SU-DHL-6 (cell line): ENCODE measurements around the gene CYP1B1.

Experiments
- H2AFZ ChIP-seq: fragments of 200-600 bp; sonication (generic); 2 replicates; pipeline ENCODE4 v1.6.1; 2014; ENCODE audit warnings: low read depth, mild to moderate bottlenecking, moderate library complexity, mixed read lengths, antibody characterized with exemption, low read length; ENCODE audit not compliant: severe bottlenecking
- H3F3A ChIP-seq: fragments of 200-600 bp; shearing (Covaris generic); 2 replicates; pipeline ENCODE4 v1.6.0; 2016; ENCODE audit warnings: antibody characterized with exemption, mild to moderate bottlenecking; ENCODE audit not compliant: insufficient read depth
- H3K27ac ChIP-seq: fragments of 200-600 bp; sonication (generic); 2 replicates; pipeline ENCODE4 v1.5.1; 2016; ENCODE audit warnings: low read depth, mild to moderate bottlenecking, low read length, moderate library complexity, mixed read lengths
- H3K27me3 ChIP-seq: fragments of 200-600 bp; sonication (generic), shearing (Covaris generic); 2 replicates; pipeline ENCODE4 v1.6.0; 2014; ENCODE audit warnings: mild to moderate bottlenecking, low read length
- H3K36me3 ChIP-seq: fragments of 200-600 bp; sonication (generic); 2 replicates; pipeline ENCODE4 v1.6.1; 2014; ENCODE audit warnings: mild to moderate bottlenecking, low read length, mixed read lengths
- H3K4me2 ChIP-seq: fragments of 300-600, 200-600 bp; shearing (Covaris generic), sonication (generic); 2 replicates; pipeline ENCODE4 v1.6.0; 2014; ENCODE audit warnings: low read length, low read depth, mild to moderate bottlenecking; ENCODE audit not compliant: poor library complexity, severe bottlenecking
- H3K4me3 ChIP-seq: fragments of 200-600 bp; sonication (generic); 2 replicates; pipeline ENCODE4 v1.5.1; 2014; ENCODE audit warnings: antibody characterized with exemption, low read length, mild to moderate bottlenecking, mixed read lengths; ENCODE audit not compliant: insufficient read depth, poor library complexity, severe bottlenecking
- H3K79me2 ChIP-seq: fragments of 200-600 bp; sonication (generic); 2 replicates; pipeline ENCODE4 v1.6.1; 2014; ENCODE audit warnings: mild to moderate bottlenecking, low read length, moderate library complexity; ENCODE audit not compliant: insufficient read depth
- H3K9ac ChIP-seq: fragments of 200-600 bp; sonication (generic); 2 replicates; pipeline ENCODE4 v1.7.0; 2014; ENCODE audit warnings: mild to moderate bottlenecking, low read length
- H3K9me2 ChIP-seq: fragments of 200-600 bp; sonication (generic); replicated peaks from 2 replicates; pipeline ENCODE4 v1.6.1; 2014; ENCODE audit warnings: low read length; ENCODE audit not compliant: insufficient read depth
- H3K9me3 ChIP-seq: fragments of 200-600 bp; sonication (generic); 2 replicates; pipeline ENCODE4 v1.6.1; 2014; ENCODE audit warnings: low read length, mixed read lengths; ENCODE audit not compliant: insufficient read depth
- H4K20me1 ChIP-seq: fragments of 200-600 bp; sonication (generic); 2 replicates; pipeline ENCODE4 v1.6.1; 2014; ENCODE audit warnings: low read depth, mild to moderate bottlenecking, antibody characterized with exemption, low read length, moderate library complexity, mixed read lengths
- EZH2phosphoT487 ChIP-seq: fragments of 200-600 bp; sonication (generic), shearing (Covaris generic); conservative IDR thresholded peaks from 2 replicates; pipeline ENCODE4 v1.6.1; 2018; ENCODE audit warnings: mild to moderate bottlenecking, antibody characterized with exemption, low read length, moderate library complexity, mixed read lengths
- TF ChIP-seq, protein P1 (sequence below): fragments of 200-600 bp; sonication (generic); IDR thresholded peaks from one replicate; pipeline ENCODE4 v1.5.1; 2017; ENCODE audit warnings: antibody characterized with exemption, mild to moderate bottlenecking, low read length, moderate library complexity; ENCODE audit not compliant: insufficient read depth, poor library complexity, severe bottlenecking

Gene CYP1B1

DNA sequence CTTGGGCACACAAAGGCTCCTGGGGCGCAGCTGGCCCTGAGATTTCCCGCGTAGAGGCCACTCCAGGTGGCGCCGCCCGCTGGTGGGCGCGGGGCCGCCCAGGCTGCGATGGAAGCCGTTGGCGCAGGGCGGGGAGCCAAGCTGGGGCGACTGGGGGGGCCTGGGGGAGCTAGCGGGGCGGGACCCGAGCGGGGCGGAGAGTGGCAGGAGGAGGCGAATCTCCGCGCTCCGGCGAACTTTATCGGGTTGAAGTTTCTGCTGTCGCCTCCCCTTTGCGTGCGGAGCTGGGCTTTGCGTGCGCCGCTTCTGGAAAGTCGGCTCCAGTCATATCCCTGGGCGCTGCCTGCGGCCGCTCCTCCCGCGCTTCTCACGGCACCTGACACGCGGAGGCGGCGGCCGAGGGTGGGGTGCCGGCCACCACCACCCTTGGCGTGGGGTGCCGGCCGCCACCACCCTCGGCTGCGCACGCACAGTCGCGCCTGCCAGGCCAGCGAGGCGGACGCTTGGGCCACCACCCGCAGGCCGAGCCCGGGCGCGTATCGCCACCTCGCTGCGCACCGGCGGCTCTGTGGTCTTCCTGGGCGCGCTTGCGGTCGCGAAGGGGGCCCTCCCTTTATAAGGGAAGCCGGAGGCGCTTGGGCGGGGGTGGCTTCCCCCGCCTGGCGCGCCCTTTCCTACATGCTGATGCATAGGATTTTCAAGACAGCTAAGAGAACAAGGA, 919 bp upstream of the CYP1B1 start:
- no peak overlapping the region for H3K9ac ChIP-seq
- H3K36me3 ChIP-seq, result no peaks in the 10 kb centered on the region
- no peaks in the 10 kb centered on the region for H3F3A ChIP-seq
- H3K9me2 ChIP-seq, result no peaks in the 10 kb centered on the region
- H3K4me2 ChIP-seq, result peak overlapping the region; percentile 27
- H3K27ac ChIP-seq, result no peak overlapping the region
- no peak overlapping the region for H3K4me3 ChIP-seq
- no peaks in the 10 kb centered on the region for H3K27me3 ChIP-seq
- no peak overlapping the region for H2AFZ ChIP-seq
- H4K20me1 ChIP-seq, result no peaks in the 10 kb centered on the region
- no peaks in the 10 kb centered on the region for H3K79me2 ChIP-seq
- H3K9me3 ChIP-seq, result no peaks in the 10 kb centered on the region
- TF ChIP-seq, protein P1, sequence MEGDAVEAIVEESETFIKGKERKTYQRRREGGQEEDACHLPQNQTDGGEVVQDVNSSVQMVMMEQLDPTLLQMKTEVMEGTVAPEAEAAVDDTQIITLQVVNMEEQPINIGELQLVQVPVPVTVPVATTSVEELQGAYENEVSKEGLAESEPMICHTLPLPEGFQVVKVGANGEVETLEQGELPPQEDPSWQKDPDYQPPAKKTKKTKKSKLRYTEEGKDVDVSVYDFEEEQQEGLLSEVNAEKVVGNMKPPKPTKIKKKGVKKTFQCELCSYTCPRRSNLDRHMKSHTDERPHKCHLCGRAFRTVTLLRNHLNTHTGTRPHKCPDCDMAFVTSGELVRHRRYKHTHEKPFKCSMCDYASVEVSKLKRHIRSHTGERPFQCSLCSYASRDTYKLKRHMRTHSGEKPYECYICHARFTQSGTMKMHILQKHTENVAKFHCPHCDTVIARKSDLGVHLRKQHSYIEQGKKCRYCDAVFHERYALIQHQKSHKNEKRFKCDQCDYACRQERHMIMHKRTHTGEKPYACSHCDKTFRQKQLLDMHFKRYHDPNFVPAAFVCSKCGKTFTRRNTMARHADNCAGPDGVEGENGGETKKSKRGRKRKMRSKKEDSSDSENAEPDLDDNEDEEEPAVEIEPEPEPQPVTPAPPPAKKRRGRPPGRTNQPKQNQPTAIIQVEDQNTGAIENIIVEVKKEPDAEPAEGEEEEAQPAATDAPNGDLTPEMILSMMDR, result no peak
- no peak for TF ChIP-seq EZH2phosphoT487

DNA sequence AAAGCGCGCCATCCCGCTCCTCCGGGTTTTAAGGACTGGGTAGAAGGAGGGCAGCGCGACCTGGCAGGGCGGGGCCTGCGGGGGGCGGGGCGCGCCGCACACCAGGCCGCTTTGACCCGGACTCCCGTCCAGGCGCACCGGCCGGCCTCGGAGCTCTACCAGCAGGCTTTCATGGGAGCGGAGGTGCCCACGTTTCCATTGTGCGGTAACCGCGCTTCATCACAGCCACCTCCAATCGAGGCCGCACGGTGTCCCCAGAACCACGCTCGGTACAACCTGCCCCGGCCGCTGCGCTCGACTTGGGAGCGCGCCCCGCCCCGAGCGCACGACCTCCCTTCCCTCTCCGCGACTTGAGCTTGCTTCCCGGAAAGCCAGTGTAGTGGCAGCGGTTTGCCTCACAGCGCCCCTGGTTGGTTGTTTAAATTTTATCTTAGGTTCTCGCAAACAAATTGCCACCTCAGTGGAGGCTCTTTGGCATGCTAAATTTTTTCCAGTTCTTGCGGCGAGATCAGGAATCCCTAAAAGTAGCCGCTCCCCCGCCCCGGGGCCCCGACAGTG, 280 bp upstream of the CYP1B1 start:
- no peaks in the 10 kb centered on the region for H3K79me2 ChIP-seq

DNA sequence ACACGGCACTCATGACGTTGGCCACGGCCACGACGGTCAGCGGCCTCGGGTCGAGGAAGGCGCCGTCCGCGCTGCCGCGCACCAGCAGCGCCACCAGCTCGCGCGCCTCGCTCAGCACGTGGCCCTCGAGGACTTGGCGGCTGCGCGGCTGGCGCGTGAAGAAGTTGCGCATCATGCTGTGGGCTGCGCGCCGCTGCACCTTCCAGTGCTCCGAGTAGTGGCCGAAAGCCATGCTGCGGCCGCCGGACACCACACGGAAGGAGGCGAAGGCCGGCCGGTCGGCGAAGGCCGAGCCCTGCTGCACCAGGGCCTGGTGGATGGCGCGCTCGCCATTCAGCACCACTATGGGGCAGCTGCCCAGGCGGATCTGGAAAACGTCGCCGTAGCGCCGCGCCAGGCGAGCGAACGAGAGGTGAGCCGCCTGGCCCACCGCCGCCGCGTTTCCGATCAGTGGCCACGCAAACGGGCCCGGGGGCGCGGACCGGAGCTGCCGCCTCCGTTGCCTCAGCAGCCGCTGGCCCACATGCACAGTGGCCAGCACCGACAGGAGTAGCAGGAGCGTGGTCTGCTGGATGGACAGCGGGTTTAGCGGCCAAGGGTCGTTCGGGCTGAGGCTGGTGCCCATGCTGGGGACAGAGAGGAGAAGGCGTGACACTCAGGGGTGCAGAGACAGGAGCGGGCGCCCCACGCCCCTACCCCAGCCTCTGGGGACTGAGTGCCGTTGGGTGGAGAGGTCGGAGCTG, 1.0 kb downstream of the CYP1B1 start:
- Histone ChIP-seq H3F3A (no peaks in the 10 kb centered on the region), H3K36me3 (no peaks in the 10 kb centered on the region), H3K9ac (no peak overlapping the region), H3K79me2 (no peaks in the 10 kb centered on the region), H3K9me2 (no peaks in the 10 kb centered on the region), H3K9me3 (no peaks in the 10 kb centered on the region), H2AFZ (no peak overlapping the region), H3K27ac (no peak overlapping the region), H3K27me3 (no peaks in the 10 kb centered on the region), H4K20me1 (no peaks in the 10 kb centered on the region), H3K4me2 (no peak overlapping the region), H3K4me3 (no peak overlapping the region)
- TF ChIP-seq EZH2phosphoT487, result no peak
- TF ChIP-seq, protein P1, result no peak

More for the DNA sequence above, 280 bp upstream of the CYP1B1 start:
- Histone ChIP-seq H3K27ac (no peak overlapping the region), H3F3A (no peaks in the 10 kb centered on the region), H3K4me3 (no peak overlapping the region), H4K20me1 (no peaks in the 10 kb centered on the region), H3K9me3 (no peaks in the 10 kb centered on the region), H3K9ac (no peak overlapping the region), H3K36me3 (no peaks in the 10 kb centered on the region), H2AFZ (no peak overlapping the region), H3K4me2 (peak overlapping the region; percentile 27), H3K27me3 (no peaks in the 10 kb centered on the region), H3K9me2 (no peaks in the 10 kb centered on the region)
- TF ChIP-seq, protein P1, result peak; percentile 17
- TF ChIP-seq EZH2phosphoT487, result no peak
